ENCODE data around the gene HID1.
"Not testable (repeated sequence)": the region's sequence is repeated elsewhere in the genome, so short reads cannot be mapped to it uniquely, and the experiment has no call there.

HID1 gene

DNA sequence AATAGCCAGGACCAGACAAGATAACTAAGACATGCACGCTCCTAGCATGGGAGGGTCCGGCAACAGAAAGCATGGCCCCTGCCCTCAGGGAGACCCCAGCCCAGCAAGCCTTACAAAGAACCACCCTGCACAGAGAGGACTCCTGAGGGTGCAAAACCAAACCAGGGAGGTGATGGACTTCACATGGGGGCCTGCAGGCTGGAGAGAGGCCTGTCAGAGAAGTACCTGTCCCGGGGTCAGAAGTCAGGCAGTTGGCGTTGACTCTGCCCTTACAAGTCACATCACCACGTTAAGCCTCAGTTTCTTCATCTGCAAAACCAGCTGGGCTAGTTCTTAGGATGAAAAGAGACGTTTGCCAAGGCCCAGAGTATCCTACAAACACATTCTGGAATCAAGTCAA is 43.8 kb downstream of the HID1 start:
- no peak for DNase-seq (ENCODE audit: extremely low spot score, insufficient read length, low read depth)
- no peak for FAIRE-seq

DNA sequence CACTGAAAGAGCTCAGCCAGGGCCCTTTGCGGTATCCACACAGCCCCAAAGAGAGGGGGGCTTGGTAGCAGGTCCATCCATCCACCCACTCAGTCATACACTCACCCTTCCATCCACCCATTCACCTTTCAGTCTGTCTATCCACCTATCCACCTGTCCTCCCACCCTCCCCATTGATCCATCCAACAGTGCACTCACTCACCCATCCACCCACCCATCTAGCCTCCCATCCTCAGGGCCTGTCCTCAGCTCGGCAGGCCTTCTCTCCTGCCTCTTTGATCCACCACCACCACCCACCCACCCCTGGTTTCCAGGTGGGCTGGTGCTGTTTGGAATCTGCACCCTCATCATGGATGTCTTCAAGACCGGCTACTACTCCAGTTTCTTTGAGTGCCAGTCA is 47.3 kb downstream of the HID1 start:
- no peak for DNase-seq (ENCODE audit: extremely low spot score, insufficient read length, low read depth)
- FAIRE-seq, result no peak

DNA sequence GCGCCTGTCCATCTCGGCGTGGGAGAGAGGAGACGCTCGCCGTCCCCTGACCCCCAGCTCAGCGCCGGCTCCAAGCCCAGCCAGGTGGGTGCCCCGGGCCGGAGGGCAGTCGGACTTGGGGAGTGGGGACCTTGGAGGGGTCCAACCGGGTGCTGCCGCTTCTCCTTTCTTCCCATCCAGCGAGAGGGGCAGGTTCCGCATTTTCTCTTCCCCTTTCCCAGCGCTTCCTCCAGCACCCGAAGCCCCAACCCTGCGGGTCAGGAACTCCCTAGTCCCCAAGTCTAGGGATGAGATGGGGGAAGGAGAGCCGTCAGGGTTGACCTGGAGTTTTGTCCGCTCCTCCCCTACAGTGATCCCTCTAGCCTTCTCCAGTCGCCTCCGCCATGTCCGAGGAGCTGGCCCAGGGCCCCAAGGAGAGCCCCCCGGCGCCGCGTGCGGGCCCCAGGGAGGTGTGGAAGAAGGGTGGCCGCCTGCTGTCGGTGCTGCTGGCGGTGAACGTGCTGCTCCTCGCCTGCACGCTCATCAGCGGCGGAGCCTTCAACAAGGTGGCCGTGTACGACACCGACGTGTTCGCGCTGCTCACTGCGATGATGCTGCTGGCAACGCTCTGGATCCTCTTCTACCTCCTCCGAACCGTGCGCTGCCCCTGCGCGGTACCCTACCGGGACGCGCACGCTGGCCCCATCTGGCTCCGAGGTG is 48.2 kb downstream of the HID1 start, which contains the start of gene OTOP2:
Gene OTOP2 (plus strand): TSS at position 24 of the 699 bp plus-strand sequence. CDS start 360 bp downstream, at position 384.
- no peak for FAIRE-seq
- no peak for DNase-seq (ENCODE audit: extremely low spot score, insufficient read length, low read depth)

DNA sequence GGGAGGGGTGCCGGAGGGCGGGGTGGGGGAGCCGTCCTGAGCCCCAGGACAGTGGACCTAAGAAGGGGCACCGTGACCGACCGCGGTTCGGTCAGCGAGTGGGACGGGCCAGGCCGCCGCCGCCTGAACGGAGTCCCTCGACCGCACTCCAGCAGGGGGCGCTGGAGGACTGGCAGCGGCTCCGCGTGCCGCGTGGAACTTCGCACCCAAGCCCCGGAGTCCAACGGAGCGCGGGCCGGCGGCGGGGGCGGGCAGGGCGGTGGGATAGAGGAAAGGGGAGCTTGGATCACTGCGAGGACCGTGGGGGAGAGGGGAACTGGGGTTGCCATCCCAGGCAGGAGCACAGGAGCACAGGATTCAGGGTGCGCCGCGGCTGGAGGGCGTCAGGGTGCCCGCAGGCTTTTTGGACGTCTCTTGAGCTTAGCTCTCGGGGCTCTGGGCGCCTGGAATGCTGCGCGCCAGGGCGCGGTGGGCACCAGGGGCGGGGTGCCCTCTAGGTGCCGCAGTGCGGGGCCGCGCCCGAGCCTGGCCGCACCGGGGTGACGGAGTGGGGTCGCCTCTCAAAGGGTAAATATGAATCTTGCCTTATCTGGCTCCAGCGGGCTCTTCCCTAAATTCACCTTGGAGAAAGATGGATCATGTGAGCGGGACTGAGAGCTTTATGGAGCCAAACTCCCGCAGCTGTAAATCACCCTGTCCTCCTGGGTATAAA is 48.9 kb downstream of the HID1 start:
- peak; percentile 68 for DNase-seq (ENCODE audit: extremely low spot score, insufficient read length, low read depth)

DNA sequence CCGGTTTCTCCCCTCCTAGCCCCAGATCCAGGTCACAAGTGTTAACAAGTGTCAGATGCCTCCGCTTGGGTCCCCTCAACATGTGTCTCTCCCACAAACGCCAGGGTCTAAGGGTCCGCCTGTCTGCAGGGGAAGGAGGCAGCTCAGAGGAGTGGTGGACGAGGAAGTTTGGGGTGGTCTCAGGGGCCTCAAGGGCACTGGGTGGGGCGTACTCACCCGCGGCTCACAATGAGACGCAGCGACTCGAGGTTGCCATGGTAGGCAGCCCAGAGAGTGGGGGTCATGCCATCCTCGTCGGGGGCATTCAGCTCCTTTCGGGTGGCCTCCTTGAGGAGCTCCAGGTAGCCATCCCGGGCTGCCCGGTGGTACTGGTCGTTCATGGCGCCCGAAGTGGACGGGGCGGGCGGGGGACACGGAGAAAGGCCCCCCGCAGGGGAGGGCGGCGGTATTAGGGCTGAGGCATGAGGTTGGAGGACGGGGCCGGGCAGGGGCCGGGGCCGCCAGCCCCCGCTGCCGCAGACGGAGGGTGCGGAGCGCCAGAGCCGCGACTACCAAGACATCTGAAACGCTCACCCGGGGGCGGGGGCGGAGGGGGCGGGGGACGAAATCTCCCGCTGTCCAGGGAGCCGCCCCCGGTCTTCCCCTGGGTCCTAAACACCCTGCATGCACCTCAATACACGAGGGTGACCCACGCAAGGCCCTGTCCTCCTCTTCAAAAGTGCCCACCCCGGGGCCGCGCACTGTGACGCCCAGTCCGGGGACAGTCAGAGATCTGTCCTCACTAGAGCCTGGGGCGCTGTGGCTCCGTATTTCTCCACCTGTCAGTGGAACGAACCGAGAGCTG is 49.6 kb downstream of the HID1 start, which contains the start of gene USH1G:
Gene USH1G (minus strand): TSS at position 562 of the 844 bp plus-strand sequence. CDS start 182 bp downstream, at position 380.
- no peak for DNase-seq (ENCODE audit: extremely low spot score, insufficient read length, low read depth)
- FAIRE-seq, result no peak

More for the DNA sequence above, 48.9 kb downstream of the HID1 start:
- peak; percentile 35 for FAIRE-seq

DNA sequence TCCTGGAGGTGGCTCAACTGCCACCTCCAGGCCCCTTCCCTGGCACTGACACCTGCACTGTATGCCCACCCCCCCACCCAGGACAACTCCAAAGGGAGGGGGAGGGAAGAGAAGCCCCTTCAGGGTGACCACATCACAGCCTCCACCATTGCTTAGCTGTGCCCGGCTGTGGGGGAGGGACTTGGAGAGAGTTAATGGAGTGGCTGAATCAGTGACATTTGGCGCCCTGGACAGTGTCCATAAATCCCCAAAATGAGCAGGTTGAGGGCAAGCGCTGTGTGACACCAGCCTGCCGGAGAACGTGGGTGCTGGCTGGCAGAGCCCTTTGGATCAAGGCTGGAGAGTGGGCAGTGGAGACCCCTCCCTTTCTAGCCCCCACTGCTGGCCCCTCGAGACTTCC is 50.4 kb downstream of the HID1 start:
- DNase-seq (ENCODE audit: extremely low spot score, insufficient read length, low read depth) (no peak), FAIRE-seq (no peak)

DNA sequence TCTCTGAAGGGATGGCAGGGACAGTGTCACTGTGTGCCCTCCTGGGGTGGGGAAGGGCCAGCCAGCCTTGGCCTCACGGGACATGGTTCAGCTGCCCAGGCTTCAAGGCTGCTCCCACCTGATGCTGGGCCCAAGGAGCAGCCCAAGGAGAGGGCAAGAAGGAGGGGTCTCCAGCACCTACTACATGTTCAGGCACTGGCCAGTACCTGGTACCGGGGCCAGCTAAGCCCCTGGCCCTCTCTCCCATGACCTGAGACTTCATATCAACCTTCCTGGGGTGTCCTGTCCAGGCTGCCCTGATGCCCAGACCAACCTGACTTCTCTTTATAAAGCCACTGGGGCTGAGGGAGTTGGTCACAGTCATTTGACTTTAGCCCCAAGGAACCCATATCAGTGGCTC is 50.8 kb downstream of the HID1 start:
- FAIRE-seq (no peak), DNase-seq (ENCODE audit: extremely low spot score, insufficient read length, low read depth) (no peak)

DNA sequence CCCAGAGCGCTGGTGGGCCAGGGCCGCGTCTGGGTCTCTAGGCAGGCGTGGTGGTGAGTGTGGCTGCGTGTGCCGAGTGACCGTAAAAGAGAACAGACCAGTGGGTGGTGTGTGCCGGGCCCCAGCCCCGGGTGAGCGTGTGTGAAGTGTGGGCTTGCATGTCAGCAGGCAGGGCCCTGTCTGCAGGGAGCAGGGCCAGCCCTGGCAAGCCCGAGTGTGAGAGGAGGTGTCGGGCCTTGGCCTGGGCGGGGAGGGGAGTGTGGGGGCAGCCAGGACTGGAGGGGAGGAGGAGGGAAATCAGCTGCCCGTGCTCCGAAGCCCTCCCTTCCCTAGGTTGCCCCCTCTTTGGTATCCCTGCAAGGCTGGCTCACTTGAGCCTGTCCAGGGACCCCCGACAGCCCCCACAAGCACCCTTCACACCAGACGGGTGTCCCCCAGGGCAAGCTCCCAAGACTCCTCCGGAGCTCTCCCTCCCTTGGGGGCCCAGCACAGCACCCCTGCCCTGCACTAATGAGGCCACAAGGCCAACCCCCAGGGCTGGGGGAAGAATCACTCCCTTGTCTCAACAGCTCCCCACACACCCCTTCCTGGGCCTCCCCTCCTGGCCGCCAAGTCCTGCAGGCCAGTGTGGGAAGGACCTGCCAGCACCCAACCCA is 51.4 kb downstream of the HID1 start:
- FAIRE-seq (no peak), DNase-seq (ENCODE audit: extremely low spot score, insufficient read length, low read depth) (no peak)

DNA sequence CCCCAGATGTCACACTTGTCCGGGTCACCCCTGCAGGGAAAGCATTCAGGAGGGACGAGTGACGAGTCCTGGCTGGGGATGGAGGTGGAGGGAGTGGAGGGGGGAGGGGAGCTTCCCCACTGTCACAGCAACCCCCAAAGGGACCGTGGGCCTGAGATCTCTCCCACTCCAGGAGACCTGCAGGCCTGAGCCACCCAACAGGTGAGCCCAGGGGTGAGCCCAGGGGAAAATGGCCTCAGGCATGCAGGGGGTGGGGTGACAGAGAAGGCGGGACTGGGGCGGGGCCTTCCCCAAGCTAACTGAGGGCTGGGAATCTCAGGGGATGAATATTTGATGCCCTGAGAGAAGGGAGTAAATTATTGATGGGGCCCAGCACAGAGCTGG is 51.9 kb downstream of the HID1 start:
- DNase-seq (ENCODE audit: extremely low spot score, insufficient read length, low read depth) (no peak), FAIRE-seq (no peak)

DNA sequence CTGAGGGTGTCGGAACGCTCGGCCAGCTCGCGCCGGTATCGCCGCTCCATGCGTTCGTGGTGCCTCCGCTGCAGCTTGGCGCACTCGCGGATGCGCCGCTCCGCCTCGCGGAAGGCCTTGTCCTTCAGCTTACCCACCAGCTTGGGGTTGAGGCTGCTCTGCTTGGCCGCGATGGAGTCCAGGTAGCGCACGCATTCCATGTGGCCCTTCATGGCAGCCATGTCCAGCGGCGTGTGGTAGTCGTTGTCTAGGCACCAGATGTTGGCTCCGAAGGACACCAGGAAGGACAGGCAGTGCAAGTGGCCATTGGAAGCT is 52.3 kb downstream of the HID1 start:
- no peak for FAIRE-seq

DNA sequence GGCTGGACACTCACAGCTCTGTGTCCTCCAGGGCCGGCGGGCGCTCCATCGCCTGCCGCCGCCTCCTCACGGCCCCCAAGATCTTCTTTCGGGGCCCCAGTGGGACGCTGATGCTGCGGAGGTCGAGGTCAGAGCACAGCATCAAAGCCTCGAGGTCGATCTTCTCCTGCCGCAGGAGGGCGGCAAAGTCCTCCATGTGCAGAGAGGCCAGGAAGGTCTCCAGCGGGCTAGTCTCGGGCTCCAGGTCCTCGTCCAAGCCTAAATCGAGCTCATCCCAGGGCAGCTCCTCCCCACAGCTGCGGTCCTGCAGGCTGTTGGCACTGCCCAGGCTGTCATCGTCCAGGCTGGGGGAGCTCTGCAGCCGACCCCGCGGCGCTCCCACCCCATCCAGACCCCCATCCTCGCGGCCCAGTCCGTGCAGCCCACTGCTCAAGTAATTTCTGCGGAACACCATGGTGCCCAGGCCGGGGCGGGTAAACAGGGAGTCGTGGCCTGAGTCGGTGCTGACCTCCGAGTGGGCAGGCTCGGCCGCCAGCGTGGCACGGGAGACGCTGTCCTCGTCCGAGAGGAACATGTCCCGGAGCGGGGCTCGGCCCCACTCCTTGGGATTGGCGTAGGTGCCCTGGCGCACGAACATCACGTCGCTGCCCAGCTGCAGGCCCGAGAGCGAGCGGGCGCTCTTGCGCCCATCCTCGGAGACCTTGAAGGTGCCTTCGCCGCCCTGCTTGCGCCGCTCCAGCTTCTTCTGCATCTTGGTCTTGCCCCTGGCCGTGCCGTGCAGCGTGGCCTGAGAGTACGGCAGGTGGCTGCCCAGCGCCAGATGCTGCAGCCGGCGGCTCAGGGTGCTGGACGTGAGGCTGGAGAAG is 52.9 kb downstream of the HID1 start:
- FAIRE-seq (no peak), DNase-seq (ENCODE audit: extremely low spot score, insufficient read length, low read depth) (no peak)

More for the DNA sequence above, 52.3 kb downstream of the HID1 start:
- no peak for DNase-seq (ENCODE audit: extremely low spot score, insufficient read length, low read depth)

DNA sequence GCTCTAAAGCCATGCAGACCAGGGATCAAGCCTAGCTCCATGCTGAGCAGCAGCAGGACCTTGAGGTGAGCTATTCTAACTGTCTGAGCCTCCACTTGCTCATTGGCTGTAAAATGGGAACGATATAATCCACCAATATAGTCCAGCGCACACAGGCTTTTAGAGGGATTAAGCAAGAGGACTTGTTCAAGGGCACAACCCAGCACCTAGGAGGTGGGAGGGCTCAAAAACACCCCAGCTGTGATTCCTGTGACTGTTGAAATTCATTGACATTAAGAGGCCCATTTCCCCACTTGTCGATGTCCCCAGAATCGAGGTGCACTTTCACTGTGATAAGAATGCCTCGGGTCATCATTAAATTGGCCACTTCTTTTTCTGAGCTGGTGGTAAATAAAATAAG is 53.7 kb downstream of the HID1 start:
- DNase-seq (ENCODE audit: extremely low spot score, insufficient read length, low read depth) (no peak), FAIRE-seq (no peak)

DNA sequence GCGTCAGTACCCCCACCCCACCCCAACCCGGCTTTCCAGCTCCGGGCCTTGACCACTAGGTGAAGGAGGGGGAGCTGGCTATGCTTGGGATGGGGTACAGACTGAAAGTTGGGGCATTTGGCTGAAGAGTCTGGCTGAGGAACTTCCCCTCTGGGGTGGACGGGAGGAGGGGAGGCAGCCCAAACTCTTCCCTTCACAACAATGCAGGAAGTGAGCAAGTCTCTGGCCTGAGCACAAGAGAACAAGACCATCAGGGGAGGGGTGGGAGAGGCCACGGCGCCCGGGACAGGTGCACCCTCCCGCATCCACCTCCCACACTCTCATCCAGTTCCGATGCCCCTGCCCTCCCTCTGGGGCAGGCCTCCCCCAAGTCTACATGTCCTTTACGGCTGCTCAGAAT is 55.1 kb downstream of the HID1 start:
- FAIRE-seq (no peak), DNase-seq (ENCODE audit: extremely low spot score, insufficient read length, low read depth) (no peak)

DNA sequence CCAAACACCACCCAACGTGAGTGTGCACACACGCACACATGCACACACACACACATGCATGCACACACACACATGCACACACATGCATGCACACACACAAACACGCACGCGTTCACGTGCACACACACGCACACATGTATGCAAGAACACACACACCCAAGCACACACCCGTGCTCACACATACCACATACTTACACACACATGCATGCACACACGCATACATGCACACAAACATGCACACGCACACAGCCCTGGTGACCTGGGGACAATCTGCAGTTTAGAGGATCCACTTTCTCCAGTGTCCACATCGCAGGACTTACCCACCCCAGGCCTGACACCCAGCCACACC is 55.7 kb downstream of the HID1 start:
- no peak for FAIRE-seq
- no peak for DNase-seq (ENCODE audit: extremely low spot score, insufficient read length, low read depth)

DNA sequence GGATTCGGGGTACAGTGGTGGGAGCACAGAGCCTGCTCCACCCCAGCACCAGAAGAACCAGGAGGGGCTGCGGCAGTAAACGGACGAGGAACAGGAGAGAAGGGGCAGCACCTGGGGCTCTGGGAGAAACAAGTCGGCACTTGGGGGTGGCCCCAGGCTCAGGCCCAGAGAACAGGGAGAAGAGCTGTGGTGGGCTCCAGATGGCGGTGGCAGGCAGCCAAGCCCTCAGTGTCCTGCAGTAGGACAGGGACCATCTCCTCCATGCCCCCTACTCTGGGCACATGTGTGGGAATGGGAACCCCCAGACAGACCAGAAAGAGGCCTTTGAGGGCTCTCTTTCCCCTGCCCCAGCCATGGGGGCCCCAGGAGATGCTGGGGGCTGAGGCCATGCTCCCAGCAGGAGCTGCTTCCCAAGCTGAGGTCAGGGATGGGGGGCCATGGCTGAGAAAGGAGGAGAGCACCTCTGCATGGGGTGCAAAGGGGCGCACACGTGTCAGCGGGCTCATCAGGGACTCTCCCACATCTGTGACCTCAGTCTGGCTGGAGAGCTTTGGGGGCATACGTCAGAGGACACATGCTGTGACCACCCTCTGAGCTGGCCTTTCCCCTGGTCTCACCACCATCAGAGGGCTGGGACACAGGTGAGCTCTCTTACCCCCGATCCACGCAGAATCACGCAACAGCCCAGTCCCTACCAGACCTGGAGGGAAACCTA is 56.3 kb downstream of the HID1 start:
- no peak for DNase-seq (ENCODE audit: extremely low spot score, insufficient read length, low read depth)
- no peak for FAIRE-seq

DNA sequence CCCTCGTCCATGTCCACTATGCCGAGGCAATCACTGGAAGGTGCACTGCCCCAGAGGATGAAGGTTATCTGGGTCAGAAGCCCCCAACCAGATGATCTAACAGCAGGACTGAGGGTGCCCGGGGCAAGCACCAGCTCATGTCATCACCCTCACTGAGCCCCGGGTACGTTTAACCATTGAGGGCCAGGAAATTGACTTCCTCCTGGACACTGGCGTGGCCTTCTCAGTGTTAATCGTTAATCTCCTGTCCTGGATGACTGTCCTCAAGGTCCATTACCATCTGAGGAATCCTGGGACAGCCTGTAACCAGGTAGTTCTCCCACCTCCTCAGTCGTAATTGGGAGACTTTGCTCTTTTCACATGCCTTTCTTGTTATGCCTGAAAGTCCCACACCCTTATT is 61.1 kb downstream of the HID1 start:
- FAIRE-seq; DNase-seq (ENCODE audit: extremely low spot score, insufficient read length, low read depth): not testable (repeated sequence)

DNA sequence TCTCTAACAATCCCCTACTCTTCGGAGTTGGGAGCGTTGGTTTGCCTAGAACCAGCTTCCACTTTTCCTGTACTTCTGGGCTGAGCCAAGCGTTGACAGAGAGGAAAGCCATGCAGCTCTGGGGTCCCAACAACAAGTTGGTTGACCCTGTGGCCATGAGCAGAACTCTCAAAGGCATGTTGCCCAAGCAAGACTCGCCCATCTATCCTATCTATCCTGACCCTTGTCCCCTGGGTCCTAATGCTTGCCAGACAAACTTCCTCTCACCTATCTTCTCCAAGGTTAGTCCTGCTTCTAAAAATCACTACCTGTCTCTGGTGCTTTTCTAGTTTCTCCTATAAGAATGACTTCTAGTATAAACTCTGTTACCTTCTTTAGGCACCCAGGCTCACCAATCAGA is 63.5 kb downstream of the HID1 start:
- DNase-seq (ENCODE audit: extremely low spot score, insufficient read length, low read depth); FAIRE-seq: not testable (repeated sequence)

DNA sequence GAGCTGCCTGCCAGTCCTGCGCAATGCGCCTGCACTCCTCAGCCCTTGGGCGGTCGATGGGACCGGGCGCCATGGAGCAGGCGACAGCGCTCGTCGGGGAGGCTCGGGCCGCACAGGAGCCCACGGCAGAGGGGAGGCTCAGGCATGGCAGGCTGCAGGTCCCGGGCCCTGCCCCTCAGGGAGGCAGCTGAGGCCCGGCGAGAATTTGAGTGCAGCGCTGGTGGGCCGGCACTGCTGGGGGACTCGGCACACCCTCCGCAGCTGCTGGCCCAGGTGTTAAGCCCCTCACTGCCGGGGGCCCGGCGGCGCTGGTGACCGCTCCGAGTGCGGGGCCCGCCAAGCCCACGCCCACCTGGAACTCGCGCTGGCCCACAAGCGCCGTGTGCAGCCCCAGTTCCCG is 65.5 kb downstream of the HID1 start:
- FAIRE-seq, result no peak

More for the DNA sequence above, 65.5 kb downstream of the HID1 start:
- no peak for DNase-seq (ENCODE audit: extremely low spot score, insufficient read length, low read depth)

All from GM18507 (cell line).